Smooth muscle cell (in vitro differentiated cells): ENCODE data around the gene GRK2. TPM values are rescaled to one million over a fixed set of nuclear protein-coding genes. Genes with fewer than 3 reads are reported as not detected.

Source experiments
- DNase-seq: peaks from one replicate; lab custom pipeline; 2025; ENCODE audit not compliant: unreplicated experiment; lab: John Stamatoyannopoulos, UW
- H2AFZ ChIP-seq: fragments of 200-600 bp; sonication (generic); 2 replicates; pipeline ENCODE4 v1.6.0; 2016; ENCODE audit warnings: antibody characterized with exemption, low read depth, mild to moderate bottlenecking
- H3F3A ChIP-seq: fragments of 200-600 bp; sonication (generic); 2 replicates; pipeline ENCODE4 v1.6.0; 2017; ENCODE audit warnings: antibody characterized with exemption, low read depth
- H3K27ac ChIP-seq: fragments of 200-600 bp; sonication (generic); 2 replicates; pipeline ENCODE4 v1.5.1; 2016; ENCODE audit warnings: low read depth, mild to moderate bottlenecking
- H3K27me3 ChIP-seq: fragments of 200-600 bp; sonication (generic); 2 replicates; pipeline ENCODE4 v1.6.1; 2016; ENCODE audit warnings: low read depth, mild to moderate bottlenecking
- H3K36me3 ChIP-seq: fragments of 200-600 bp; sonication (generic); 2 replicates; pipeline ENCODE4 v1.5.1; 2016; ENCODE audit warnings: low read depth
- H3K4me1 ChIP-seq: fragments of 200-600 bp; sonication (generic); 2 replicates; pipeline ENCODE4 v1.5.1; 2016; ENCODE audit warnings: low read depth
- H3K4me2 ChIP-seq: fragments of 200-600 bp; sonication (generic); 2 replicates; pipeline ENCODE4 v1.6.0; 2016; ENCODE audit warnings: mild to moderate bottlenecking
- H3K4me3 ChIP-seq: fragments of 200-600 bp; sonication (generic); 2 replicates; pipeline ENCODE4 v1.5.1; 2016; ENCODE audit warnings: mild to moderate bottlenecking
- H3K79me2 ChIP-seq: fragments of 200-600 bp; sonication (generic); 2 replicates; pipeline ENCODE4 v1.6.0; 2016; ENCODE audit warnings: low read depth, mild to moderate bottlenecking
- H3K9ac ChIP-seq: fragments of 200-600 bp; sonication (generic); 2 replicates; pipeline ENCODE4 v1.6.0; 2016; ENCODE audit warnings: low read depth
- H3K9me3 ChIP-seq: fragments of 200-600 bp; sonication (generic); replicated peaks from 2 replicates; pipeline ENCODE4 v1.5.1; 2016; ENCODE audit warnings: low read depth
- H4K20me1 ChIP-seq: fragments of 200-600 bp; sonication (generic); 2 replicates; pipeline ENCODE4 v1.6.0; 2016; ENCODE audit warnings: low read depth
- WGBS: methylation state at CpG from one replicate; pipeline ENCODE4 v1.1.7; 2016; ENCODE audit warnings: low lambda C conversion rate; 5-methylcytosine and 5-hydroxymethylcytosine counted together
- polyA plus RNA-seq: library from polyadenylated mRNA; unstranded; fragments of >200 nt; fragmentation: Nextera tagmentation; extraction: Ambion mirVana; gene quantifications from 2 replicates; pipeline ENCODE4 v1.2.1, GENCODE V29; 2016
- total RNA-seq: library from RNA; depleted of rRNA; stranded (reverse); fragments of >200 nt; gene quantifications from 2 replicates; pipeline ENCODE4 v1.2.3, GENCODE V29; 2014
- TF ChIP-seq, protein P1 (sequence below): fragments of 200-600 bp; sonication (generic); IDR thresholded peaks from 2 replicates; pipeline ENCODE4 v1.5.1; 2017; ENCODE audit warnings: borderline replicate concordance, mild to moderate bottlenecking, antibody characterized with exemption; ENCODE audit not compliant: insufficient read depth, poor library complexity, severe bottlenecking

The GRK2 gene
- total and polyA plus RNA-seq, 2 experiments from 2014 or later, result 22.2 to 42.5 TPM

DNA sequence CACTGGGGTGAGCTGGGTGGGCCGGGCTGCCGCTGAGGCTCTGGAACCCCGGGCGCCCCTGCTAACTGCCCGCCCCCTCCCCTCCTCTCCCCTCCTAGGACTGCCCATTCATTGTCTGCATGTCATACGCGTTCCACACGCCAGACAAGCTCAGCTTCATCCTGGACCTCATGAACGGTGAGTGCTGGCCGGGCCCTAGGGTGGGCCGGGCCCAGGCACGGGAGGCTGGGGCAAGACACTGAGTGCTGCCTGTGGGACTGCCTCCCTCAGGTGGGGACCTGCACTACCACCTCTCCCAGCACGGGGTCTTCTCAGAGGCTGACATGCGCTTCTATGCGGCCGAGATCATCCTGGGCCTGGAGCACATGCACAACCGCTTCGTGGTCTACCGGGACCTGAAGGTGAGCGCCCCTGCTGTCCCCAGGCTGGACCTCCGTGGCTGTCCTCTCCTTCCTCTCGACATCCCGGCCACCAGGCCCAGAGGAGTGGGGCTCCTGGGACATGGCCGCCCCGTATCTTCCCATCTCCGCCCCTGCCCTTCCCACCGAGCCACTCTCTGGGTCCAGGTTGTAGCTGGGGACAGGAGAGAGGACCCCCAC is 15.4 kb downstream of the GRK2 start:
- no peak for DNase-seq
- WGBS, result 94% methylated on average over 17 of the region's 27 CpGs
- H2AFZ ChIP-seq, result no peak overlapping the region
- H3K27me3 ChIP-seq, result no peaks in the 10 kb centered on the region
- no peak overlapping the region for H3K27ac ChIP-seq
- H3K4me2 ChIP-seq, result no peak overlapping the region
- H3K4me1 ChIP-seq, result peaks cover 9% of the 10 kb centered on the region
- H3K9ac ChIP-seq, result no peak overlapping the region
- H3K9me3 ChIP-seq, result no peaks in the 10 kb centered on the region
- H3F3A ChIP-seq, result no peaks in the 10 kb centered on the region
- no peak overlapping the region for H3K4me3 ChIP-seq
- peaks cover 20% of the 10 kb centered on the region for H4K20me1 ChIP-seq
- H3K36me3 ChIP-seq, result peaks cover 6% of the 10 kb centered on the region
- peaks cover 14% of the 10 kb centered on the region for H3K79me2 ChIP-seq
- TF ChIP-seq, protein P1, sequence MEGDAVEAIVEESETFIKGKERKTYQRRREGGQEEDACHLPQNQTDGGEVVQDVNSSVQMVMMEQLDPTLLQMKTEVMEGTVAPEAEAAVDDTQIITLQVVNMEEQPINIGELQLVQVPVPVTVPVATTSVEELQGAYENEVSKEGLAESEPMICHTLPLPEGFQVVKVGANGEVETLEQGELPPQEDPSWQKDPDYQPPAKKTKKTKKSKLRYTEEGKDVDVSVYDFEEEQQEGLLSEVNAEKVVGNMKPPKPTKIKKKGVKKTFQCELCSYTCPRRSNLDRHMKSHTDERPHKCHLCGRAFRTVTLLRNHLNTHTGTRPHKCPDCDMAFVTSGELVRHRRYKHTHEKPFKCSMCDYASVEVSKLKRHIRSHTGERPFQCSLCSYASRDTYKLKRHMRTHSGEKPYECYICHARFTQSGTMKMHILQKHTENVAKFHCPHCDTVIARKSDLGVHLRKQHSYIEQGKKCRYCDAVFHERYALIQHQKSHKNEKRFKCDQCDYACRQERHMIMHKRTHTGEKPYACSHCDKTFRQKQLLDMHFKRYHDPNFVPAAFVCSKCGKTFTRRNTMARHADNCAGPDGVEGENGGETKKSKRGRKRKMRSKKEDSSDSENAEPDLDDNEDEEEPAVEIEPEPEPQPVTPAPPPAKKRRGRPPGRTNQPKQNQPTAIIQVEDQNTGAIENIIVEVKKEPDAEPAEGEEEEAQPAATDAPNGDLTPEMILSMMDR, result no peak

DNA sequence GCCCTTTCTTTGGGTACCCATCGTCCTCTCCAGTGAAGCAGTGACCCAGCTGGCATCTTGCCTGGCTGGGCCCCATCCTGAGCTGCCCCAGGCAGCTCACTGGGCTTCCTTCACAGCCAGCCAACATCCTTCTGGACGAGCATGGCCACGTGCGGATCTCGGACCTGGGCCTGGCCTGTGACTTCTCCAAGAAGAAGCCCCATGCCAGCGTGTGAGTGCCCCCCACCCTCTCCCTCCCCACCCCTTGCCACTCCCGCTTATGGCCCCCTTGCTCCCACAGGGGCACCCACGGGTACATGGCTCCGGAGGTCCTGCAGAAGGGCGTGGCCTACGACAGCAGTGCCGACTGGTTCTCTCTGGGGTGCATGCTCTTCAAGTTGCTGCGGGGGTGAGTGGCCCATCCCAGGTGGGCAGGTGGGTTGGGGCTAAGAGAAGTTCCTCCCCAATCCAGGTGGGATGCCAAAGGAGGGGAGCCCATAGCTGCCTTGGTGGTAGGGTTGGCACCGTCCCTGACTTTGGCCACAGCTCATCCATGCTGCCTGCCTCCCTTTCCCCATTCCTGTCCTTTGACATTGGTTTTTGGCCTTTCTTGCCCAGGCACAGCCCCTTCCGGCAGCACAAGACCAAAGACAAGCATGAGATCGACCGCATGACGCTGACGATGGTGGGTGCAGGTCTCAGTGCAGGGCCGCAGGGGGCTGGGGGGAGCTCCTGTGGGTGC is 16.0 kb downstream of the GRK2 start:
- DNase-seq, result no peak
- H3K9me3 ChIP-seq, result no peaks in the 10 kb centered on the region
- H3K4me2 ChIP-seq, result no peak overlapping the region
- no peak overlapping the region for H2AFZ ChIP-seq
- H3K27ac ChIP-seq, result no peak overlapping the region
- WGBS, result 95% methylated on average over 15 of the region's 20 CpGs
- peaks cover 13% of the 10 kb centered on the region for H4K20me1 ChIP-seq
- no peak overlapping the region for H3K9ac ChIP-seq
- no peaks in the 10 kb centered on the region for H3K27me3 ChIP-seq
- peaks cover 3% of the 10 kb centered on the region for H3K4me1 ChIP-seq
- peaks cover 7% of the 10 kb centered on the region for H3K79me2 ChIP-seq
- H3F3A ChIP-seq, result no peaks in the 10 kb centered on the region
- TF ChIP-seq, protein P1, result no peak
- no peak overlapping the region for H3K4me3 ChIP-seq
- H3K36me3 ChIP-seq, result peaks cover 6% of the 10 kb centered on the region

DNA sequence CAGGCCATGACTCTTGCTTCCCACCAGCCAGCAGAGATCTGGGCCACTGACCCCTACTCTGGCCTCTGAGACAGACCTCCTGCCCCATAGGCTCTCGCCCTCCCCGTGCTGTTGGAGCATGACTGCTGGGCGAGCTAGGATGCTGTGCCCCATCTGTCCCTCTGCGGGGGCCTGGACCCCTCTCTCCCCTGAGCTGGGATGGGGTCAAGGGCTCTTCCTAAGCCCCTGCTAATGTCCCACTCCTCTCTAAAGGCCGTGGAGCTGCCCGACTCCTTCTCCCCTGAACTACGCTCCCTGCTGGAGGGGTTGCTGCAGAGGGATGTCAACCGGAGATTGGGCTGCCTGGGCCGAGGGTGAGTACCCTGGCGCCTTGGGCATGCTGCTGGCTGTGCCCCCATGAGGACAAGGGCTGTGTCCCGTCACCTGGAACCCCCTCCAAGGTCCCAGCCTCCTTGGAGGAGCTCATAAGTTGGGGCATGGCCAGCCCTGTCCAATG is 16.7 kb downstream of the GRK2 start:
- DNase-seq, result no peak
- Histone ChIP-seq H3K4me3 (no peak overlapping the region), H3K9me3 (no peaks in the 10 kb centered on the region), H3K4me1 (peaks cover 3% of the 10 kb centered on the region), H3K4me2 (no peak overlapping the region), H3F3A (peaks cover 2% of the 10 kb centered on the region), H3K79me2 (peaks cover 1% of the 10 kb centered on the region), H4K20me1 (peaks cover 7% of the 10 kb centered on the region), H3K9ac (no peak overlapping the region), H3K36me3 (peaks cover 6% of the 10 kb centered on the region), H3K27ac (no peak overlapping the region), H3K27me3 (no peaks in the 10 kb centered on the region), H2AFZ (no peak overlapping the region)
- 97% methylated on average over 11 of the region's 11 CpGs for WGBS
- TF ChIP-seq, protein P1, result no peak
